CD4-positive, alpha-beta T cell treated with Interleukin-17A for 1 hour (primary cell): ENCODE results near the gene KLK15.
A peak's percentile ranks its signal among the peaks of the same experiment; 100 is the strongest.

Experiments
- DNase-seq: peaks from one replicate; pipeline ENCODE4 v3.0.0-alpha.2; 2020

KLK15 gene

GRCh38 chr19:50842130-50842529, 8.8 kb upstream of the KLK15 start:
- no peak for DNase-seq

GRCh38 chr19:50839712-50840655, 6.6 kb upstream of the KLK15 start:
- no peak for DNase-seq

- DNase-seq = no peak
Observed at GRCh38 chr19:50838239-50838638, 4.9 kb upstream of the KLK15 start.

GRCh38 chr19:50837300-50837699, 3.9 kb upstream of the KLK15 start:
- no peak for DNase-seq

GRCh38 chr19:50836543-50837195, 3.3 kb upstream of the KLK15 start:
- DNase-seq = no peak

- peak; percentile 66 for DNase-seq
Observed at GRCh38 chr19:50835785-50836542, 2.6 kb upstream of the KLK15 start.

GRCh38 chr19:50835103-50835784, 1.9 kb upstream of the KLK15 start:
- no peak for DNase-seq

- no peak for DNase-seq
Observed at GRCh38 chr19:50833802-50834167, 411 bp upstream of the KLK15 start.

GRCh38 chr19:50832666-50833065, 708 bp downstream of the KLK15 start:
- no peak for DNase-seq

GRCh38 chr19:50831026-50831396, 2.4 kb downstream of the KLK15 start:
- no peak for DNase-seq

- no peak for DNase-seq
Observed at GRCh38 chr19:50830266-50831025, 2.9 kb downstream of the KLK15 start.

- no peak for DNase-seq
Observed at GRCh38 chr19:50829801-50830200, 3.6 kb downstream of the KLK15 start.

GRCh38 chr19:50827476-50827875, 5.9 kb downstream of the KLK15 start:
- no peak for DNase-seq

- DNase-seq = no peak
Observed at GRCh38 chr19:50826492-50827240, 6.7 kb downstream of the KLK15 start.

- no peak for DNase-seq
Observed at GRCh38 chr19:50823389-50824042, 9.9 kb downstream of the KLK15 start, which contains the start of gene KLK1. TSS of gene KLK1 (minus strand) at chr19:50823787. CDS start at chr19:50823748, 39 bp downstream.

GRCh38 chr19:50822661-50823208, 10.6 kb downstream of the KLK15 start:
- no peak for DNase-seq

GRCh38 chr19:50821622-50822021, 11.8 kb downstream of the KLK15 start:
- DNase-seq = no peak

- no peak for DNase-seq
Observed at GRCh38 chr19:50821248-50821612, 12.1 kb downstream of the KLK15 start.

GRCh38 chr19:50820549-50821247, 12.7 kb downstream of the KLK15 start:
- no peak for DNase-seq

- no peak for DNase-seq
Observed at GRCh38 chr19:50820086-50820485, 13.3 kb downstream of the KLK15 start.
